ENCODE measurements around the gene PRR3. TPM values are rescaled to one million over a fixed set of nuclear protein-coding genes. Genes with fewer than 3 reads are reported as not detected.
"Not testable (repeated sequence)": the region's sequence is repeated elsewhere in the genome, so short reads cannot be mapped to it uniquely, and the experiment has no call there.

PRR3 gene
- total and polyA plus RNA-seq, 2 of the 13 experiments (the other 11 are each of a cell fraction or from before 2014, with no cell fraction given) = 14.6 to 21.2 TPM

GRCh38 chr6:30597315-30598144, 40.4 kb downstream of the PRR3 start:
- H3K4me2 ChIP-seq (ENCODE audit: low read depth, low read length); H3K9me3 ChIP-seq (ENCODE audit: low read length); H4K20me1 ChIP-seq (ENCODE audit: insufficient read depth, low read length); H3K9ac ChIP-seq (ENCODE audit: insufficient read depth, low read depth, low read length); H2AFZ ChIP-seq (ENCODE audit: low read length); H3K4me1 ChIP-seq (ENCODE audit: insufficient read depth, low read length); H3K27ac ChIP-seq (ENCODE audit: extremely low read length, insufficient read depth, low read length); H3K4me3 ChIP-seq (replicated peaks in 1 of 3; ENCODE audit: insufficient read depth in 1 of 3, low read depth in 2 of 3, low read length in 3 of 3); H3K79me2 ChIP-seq (ENCODE audit: insufficient read depth, low read length); BruUV-seq (replicated peaks); in situ Hi-C loops (cut with HindIII; ENCODE audit: extremely low pct_ligation_motif_present, low pct_unique_long_range_greater_than_20kb); H3K27me3 ChIP-seq (ENCODE audit: control insufficient read depth in 1 of 2, insufficient read depth in 2 of 2, low read length in 2 of 2): not testable (repeated sequence)
- FAIRE-seq (peak; percentile 91), DNase-seq (ENCODE audit: low spot score) (peak; percentile 81), ATAC-seq (peak; percentile 83)
- peaks cover 13 to 29% of the 10 kb centered on the region in 2 experiments; a peak in 4 of 5 replicates for H3K36me3 ChIP-seq (replicated peaks in 1 of 2; ENCODE audit: control insufficient read depth in 1 of 2, insufficient read depth in 2 of 2, low read length in 2 of 2)
- ChIA-PET POLR2A (interaction anchor here (0.6 to 10.8 kb wide), 12 partner anchors 9 to 75 kb away, joined by 3 to 172 read pairs (median 6); partner anchors contain the start of genes ABCF1, DHX16, GNL1 and MRPS18B), CTCF (ENCODE audit: low intra/inter-chr PET ratio, low total read pairs) (interaction anchor here (0.6 to 2.4 kb wide), 6 partner anchors 52 to 142 kb away, joined by 3 to 19 read pairs (median 4); partner anchors contain the start of gene DHX16)
- 81% methylated on average over 15 of the region's 15 CpGs for WGBS (ENCODE audit: low lambda C conversion rate)
- intact Hi-C loops (cut with micrococcal nuclease; ENCODE audit: unreplicated experiment) = loop anchor here (1.0 to 2.0 kb wide), 2 partner anchors 56 to 115 kb away; no protein-coding TSS in a partner anchor
- TF ChIP-seq ZNF124 (CRISPR knock-in tag; IDR thresholded peaks at IDR 0.05) = peak; percentile 31; the same call in 1 of the 2 replicates
- TF ChIP-seq KDM4B (CRISPR knock-in tag; IDR thresholded peaks at IDR 0.05) = 0 out of 2 replicates have a peak, but pooled peaks have one; percentile 21
- TF ChIP-seq SMC3 (IDR thresholded peaks at IDR 0.05; ENCODE audit: low read length) = peak; percentile 79
- TF ChIP-seq HMGXB3 (CRISPR knock-in tag; IDR thresholded peaks at IDR 0.05; ENCODE audit: borderline replicate concordance) = peak; percentile 39; the same call in 1 of the 2 replicates
- TF ChIP-seq, protein P1, sequence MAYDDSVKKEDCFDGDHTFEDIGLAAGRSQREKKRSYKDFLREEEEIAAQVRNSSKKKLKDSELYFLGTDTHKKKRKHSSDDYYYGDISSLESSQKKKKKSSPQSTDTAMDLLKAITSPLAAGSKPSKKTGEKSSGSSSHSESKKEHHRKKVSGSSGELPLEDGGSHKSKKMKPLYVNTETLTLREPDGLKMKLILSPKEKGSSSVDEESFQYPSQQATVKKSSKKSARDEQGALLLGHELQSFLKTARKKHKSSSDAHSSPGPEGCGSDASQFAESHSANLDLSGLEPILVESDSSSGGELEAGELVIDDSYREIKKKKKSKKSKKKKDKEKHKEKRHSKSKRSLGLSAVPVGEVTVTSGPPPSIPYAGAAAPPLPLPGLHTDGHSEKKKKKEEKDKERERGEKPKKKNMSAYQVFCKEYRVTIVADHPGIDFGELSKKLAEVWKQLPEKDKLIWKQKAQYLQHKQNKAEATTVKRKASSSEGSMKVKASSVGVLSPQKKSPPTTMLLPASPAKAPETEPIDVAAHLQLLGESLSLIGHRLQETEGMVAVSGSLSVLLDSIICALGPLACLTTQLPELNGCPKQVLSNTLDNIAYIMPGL (CRISPR knock-in tag; IDR thresholded peaks at IDR 0.05; ENCODE audit: borderline replicate concordance in 1 of 2, low read depth in 1 of 2) = peak; percentile 47 to 60; a peak in 2 of 4 replicates
- peak; percentile 13; the same call in 1 of the 2 replicates for TF ChIP-seq ARID4A (CRISPR knock-in tag; IDR thresholded peaks at IDR 0.05; ENCODE audit: borderline replicate concordance)
- TF ChIP-seq MAFK (conservative IDR thresholded peaks at IDR 0.05 in 1 of 2, IDR thresholded peaks at IDR 0.05 in 1 of 2; ENCODE audit: low read length in 2 of 2) = peak; percentile 27 to 30; a peak in 2 of 4 replicates
- TF ChIP-seq ZBTB20 (CRISPR knock-in tag; IDR thresholded peaks at IDR 0.05; ENCODE audit: borderline replicate concordance, low read depth) = peak; percentile 37; the same call in 1 of the 2 replicates
- TF ChIP-seq TEAD3 (CRISPR knock-in tag; optimal IDR thresholded peaks at IDR 0.05; ENCODE audit: borderline replicate concordance) = peak; percentile 61
